Muscle of back (tissue), 11 donors: ENCODE results near the gene ADAMTS4. TPM values are rescaled to one million over a fixed set of nuclear protein-coding genes. Genes with fewer than 3 reads are reported as not detected.
A peak's percentile ranks its signal among the peaks of the same experiment; 100 is the strongest.

Source experiments
- DNase-seq, 3 donors: peaks; one replicate each; pipeline versions ENCODE4 v3.0.0 to v3.0.0-alpha.2; 2013
- polyA plus RNA-seq, 10 donors: library from polyadenylated mRNA; unstranded; fragments of 120-200 nt; gene quantifications; one replicate each; pipeline ENCODE4 v1.2.1, GENCODE V29; 2013; ENCODE audit not compliant: insufficient read length in 10 of 10

Gene ADAMTS4
- polyA plus RNA-seq, 10 donors, result 6.8 to 23.6 (median 11.8) TPM

- no peak for DNase-seq
These were observed 41.0 kb downstream of the ADAMTS4 start for GRCh38 chr1:161157867-161158266.

GRCh38 chr1:161153682-161154337 lies 45.0 kb downstream of the ADAMTS4 start, which contains the start of gene UFC1:
Gene UFC1 (plus strand): TSS chr1:161153978. CDS start chr1:161153998, 20 bp downstream.
- DNase-seq, result peak; percentile 88 to 97 (median 91)

GRCh38 chr1:161153176-161153575 lies 45.7 kb downstream of the ADAMTS4 start:
- DNase-seq, result peak in 1 of 3 donors; percentile 21

GRCh38 chr1:161145832-161146231 lies 53.0 kb downstream of the ADAMTS4 start:
- no peak for DNase-seq

- no peak for DNase-seq
These were observed 58.0 kb downstream of the ADAMTS4 start for GRCh38 chr1:161140755-161141400.

GRCh38 chr1:161139766-161140165 lies 59.1 kb downstream of the ADAMTS4 start:
- peak; percentile 32 to 64 (median 59) for DNase-seq

- DNase-seq, result no peak
These were observed 60.4 kb downstream of the ADAMTS4 start for GRCh38 chr1:161138431-161138830.

GRCh38 chr1:161137881-161138280 lies 61.0 kb downstream of the ADAMTS4 start:
- DNase-seq, result peak in 2 of 3 donors; percentile 40 to 63

Other genes starting within 250 kb of the ADAMTS4 start
- gene ITLN2, start 244.2 kb downstream of the ADAMTS4 start, polyA plus RNA-seq, result under 1 TPM in 2 of 10 donors, not detected in 8; 0.24 TPM
- 10 to 100 TPM in 9 of 10 donors, 1 to 10 TPM in 1; 8.2 to 24.1 (median 16.4) TPM for gene F11R, start 177.9 kb downstream of the ADAMTS4 start, polyA plus RNA-seq
- gene TSTD1, start 160.1 kb downstream of the ADAMTS4 start, polyA plus RNA-seq, result 10 to 100 TPM; 21.1 to 31.3 (median 25.8) TPM
- gene USF1, start 153.1 kb downstream of the ADAMTS4 start, polyA plus RNA-seq, result 10 to 100 TPM; 30.7 to 42.9 (median 34.0) TPM
- 10 to 100 TPM in 1 of 10 donors, 1 to 10 TPM in 9; 2.1 to 12.3 (median 2.7) TPM for gene ARHGAP30, start 129.2 kb downstream of the ADAMTS4 start, polyA plus RNA-seq
- 1 to 10 TPM in 2 of 10 donors, under 1 TPM in 5, not detected in 3; 0.11 to 8.0 (median 0.18) TPM for gene NECTIN4, start 109.5 kb downstream of the ADAMTS4 start, polyA plus RNA-seq
- gene KLHDC9, start 100.7 kb downstream of the ADAMTS4 start, polyA plus RNA-seq, result 1 to 10 TPM in 4 of 10 donors, under 1 TPM in 6; 0.43 to 1.8 (median 0.89) TPM
- 10 to 100 TPM; 52.6 to 81.9 (median 62.9) TPM for gene PFDN2, start 81.0 kb downstream of the ADAMTS4 start, polyA plus RNA-seq
- 10 to 100 TPM; 25.5 to 33.3 (median 29.0) TPM for gene NIT1, start 80.9 kb downstream of the ADAMTS4 start, polyA plus RNA-seq
- 10 to 100 TPM; 36.0 to 47.4 (median 44.5) TPM for gene DEDD, start 66.4 kb downstream of the ADAMTS4 start, polyA plus RNA-seq
- gene UFC1, start 45.1 kb downstream of the ADAMTS4 start, polyA plus RNA-seq, result 100 to 1,000 TPM in 5 of 10 donors, 10 to 100 TPM in 5; 93.2 to 118 (median 101) TPM
- gene USP21, start 39.6 kb downstream of the ADAMTS4 start, polyA plus RNA-seq, result 10 to 100 TPM; 24.5 to 33.2 (median 27.3) TPM
- gene PPOX, start 32.6 kb downstream of the ADAMTS4 start, polyA plus RNA-seq, result 10 to 100 TPM; 15.2 to 29.1 (median 19.1) TPM
- gene B4GALT3, start 21.5 kb downstream of the ADAMTS4 start, polyA plus RNA-seq, result 10 to 100 TPM; 18.2 to 29.4 (median 23.3) TPM
- gene NDUFS2, start 3.3 kb upstream of the ADAMTS4 start, polyA plus RNA-seq, result 100 to 1,000 TPM; 115 to 160 (median 139) TPM
- gene FCER1G, start 16.2 kb upstream of the ADAMTS4 start, polyA plus RNA-seq, result 10 to 100 TPM; 14.9 to 26.2 (median 19.6) TPM
- 10 to 100 TPM in 1 of 10 donors, 1 to 10 TPM in 1, under 1 TPM in 1, not detected in 7; 0.55 to 10.5 (median 2.2) TPM for gene APOA2, start 24.6 kb upstream of the ADAMTS4 start, polyA plus RNA-seq
- 10 to 100 TPM in 3 of 10 donors, 1 to 10 TPM in 7; 8.7 to 11.3 (median 9.4) TPM for gene TOMM40L, start 27.0 kb upstream of the ADAMTS4 start, polyA plus RNA-seq
- gene NR1I3, start 39.1 kb upstream of the ADAMTS4 start, polyA plus RNA-seq, result 1 to 10 TPM in 3 of 10 donors, under 1 TPM in 7; 0.58 to 1.4 (median 0.75) TPM
- gene PCP4L1, start 59.7 kb upstream of the ADAMTS4 start, polyA plus RNA-seq, result under 1 TPM; 0.19 to 0.63 (median 0.36) TPM
- gene MPZ, start 110.9 kb upstream of the ADAMTS4 start, polyA plus RNA-seq, result 10 to 100 TPM in 9 of 10 donors, 1 to 10 TPM in 1; 9.1 to 17.8 (median 13.0) TPM
- gene SDHC, start 115.3 kb upstream of the ADAMTS4 start, polyA plus RNA-seq, result 100 to 1,000 TPM; 120 to 148 (median 133) TPM
- gene CFAP126, start 168.8 kb upstream of the ADAMTS4 start, polyA plus RNA-seq, result 1 to 10 TPM in 4 of 10 donors, under 1 TPM in 5, not detected in 1; 0.31 to 2.0 (median 0.50) TPM